Measurements from ENCODE around the gene DIPK2B. TPM values are rescaled to one million over a fixed set of nuclear protein-coding genes. Genes with fewer than 3 reads are reported as not detected.

DIPK2B gene
- total RNA-seq, 4 donors from 2014 or later = 3.1 to 10.9 (median 6.8) TPM

- 75% methylated on average over 1 of the region's 1 CpG; no CpG with 5 or more reads in 1 of the 2 donors for WGBS, 2 donors
- no peak for DNase-seq (ENCODE audit: low spot score in 2 of 2)
- H3K4me3 ChIP-seq (ENCODE audit: low read depth, poor library complexity, severe bottlenecking) = no peak overlapping the region
- TF ChIP-seq CTCF (IDR thresholded peaks at IDR 0.05) (no peak), POLR2A (IDR thresholded peaks at IDR 0.05) (no peak)
- intact Hi-C loops (cut with DNase I; ENCODE audit: low total_unique reads) = no loop called here
Measured at GRCh38 chrX:45230410-45230809, 29.7 kb upstream of the DIPK2B start.

GRCh38 chrX:45229348-45229747, 28.7 kb upstream of the DIPK2B start:
- H3K4me3 ChIP-seq (ENCODE audit: low read depth, poor library complexity, severe bottlenecking) = no peak overlapping the region
- intact Hi-C loops (cut with DNase I; ENCODE audit: low total_unique reads) = no loop called here
- TF ChIP-seq POLR2A (IDR thresholded peaks at IDR 0.05) = no peak
- TF ChIP-seq CTCF (IDR thresholded peaks at IDR 0.05) = no peak
- WGBS, 2 donors = 67% methylated on average over 6 of the region's 6 CpGs; no CpG with 5 or more reads in 1 of the 2 donors
- no peak for DNase-seq (ENCODE audit: low spot score in 2 of 2)

- WGBS, 2 donors = 67% methylated on average over 4 of the region's 4 CpGs; no CpG with 5 or more reads in 1 of the 2 donors
- no peak for TF ChIP-seq POLR2A (IDR thresholded peaks at IDR 0.05)
- TF ChIP-seq CTCF (IDR thresholded peaks at IDR 0.05) = no peak
- intact Hi-C loops (cut with DNase I; ENCODE audit: low total_unique reads) = no loop called here
- no peak for DNase-seq (ENCODE audit: low spot score in 2 of 2)
- no peak overlapping the region for H3K4me3 ChIP-seq (ENCODE audit: low read depth, poor library complexity, severe bottlenecking)
Measured at GRCh38 chrX:45228126-45228525, 27.4 kb upstream of the DIPK2B start.

GRCh38 chrX:45208121-45208856, 7.6 kb upstream of the DIPK2B start:
- DNase-seq (ENCODE audit: low spot score in 2 of 2) = no peak
- H3K4me3 ChIP-seq (ENCODE audit: low read depth, poor library complexity, severe bottlenecking) = no peak overlapping the region
- TF ChIP-seq CTCF (IDR thresholded peaks at IDR 0.05) (no peak), POLR2A (IDR thresholded peaks at IDR 0.05) (no peak)
- intact Hi-C loops (cut with DNase I; ENCODE audit: low total_unique reads) = no loop called here

- intact Hi-C loops (cut with DNase I; ENCODE audit: low total_unique reads) = no loop called here
- 43 to 64% methylated on average over 1 of the region's 1 CpG for WGBS, 2 donors
- DNase-seq (ENCODE audit: low spot score in 2 of 2) = no peak
- TF ChIP-seq CTCF (IDR thresholded peaks at IDR 0.05) (no peak), POLR2A (IDR thresholded peaks at IDR 0.05) (no peak)
- H3K4me3 ChIP-seq (ENCODE audit: low read depth, poor library complexity, severe bottlenecking) = no peak overlapping the region
Measured at GRCh38 chrX:45202171-45202570, 1.5 kb upstream of the DIPK2B start.

- intact Hi-C loops (cut with DNase I; ENCODE audit: low total_unique reads) = no loop called here
- WGBS, 2 donors = 73 to 88% methylated on average over 4 of the region's 4 CpGs
- no peak overlapping the region for H3K4me3 ChIP-seq (ENCODE audit: low read depth, poor library complexity, severe bottlenecking)
- DNase-seq (ENCODE audit: low spot score in 2 of 2) = no peak
- TF ChIP-seq POLR2A (IDR thresholded peaks at IDR 0.05) = no peak
- TF ChIP-seq CTCF (IDR thresholded peaks at IDR 0.05) = no peak
Measured at GRCh38 chrX:45198706-45199105, 2.0 kb downstream of the DIPK2B start.

All from lower leg skin (tissue), 4 donors.